GM13977 (cell line): Measurements from ENCODE around the gene CCDC57.
"Not testable (repeated sequence)": the region's sequence is repeated elsewhere in the genome, so short reads cannot be mapped to it uniquely, and the experiment has no call there.

Source experiments
- DNase-seq: peaks from one replicate; pipeline ENCODE4 v3.0.0; 2012; ENCODE audit warnings: low spot score
- in situ Hi-C: fragments of 300-500 bp; cut with MboI; formaldehyde crosslinking; loops from one replicate; pipeline ENCODE4 v1.12.0; 2022; ENCODE audit warnings: low sequenced_read_pairs, low pct_unique_long_range_greater_than_20kb, mixed read lengths, inconsistent platforms; ENCODE audit not compliant: unreplicated experiment
- TF ChIP-seq, protein P1 (sequence below): IDR thresholded peaks from 2 replicates; pipeline ENCODE4 v1.5.1; 2012; ENCODE audit warnings: mild to moderate bottlenecking, control low read depth; ENCODE audit not compliant: insufficient read depth; ENCODE audit errors: extremely low read depth, missing control alignments

CCDC57 gene, protein sequence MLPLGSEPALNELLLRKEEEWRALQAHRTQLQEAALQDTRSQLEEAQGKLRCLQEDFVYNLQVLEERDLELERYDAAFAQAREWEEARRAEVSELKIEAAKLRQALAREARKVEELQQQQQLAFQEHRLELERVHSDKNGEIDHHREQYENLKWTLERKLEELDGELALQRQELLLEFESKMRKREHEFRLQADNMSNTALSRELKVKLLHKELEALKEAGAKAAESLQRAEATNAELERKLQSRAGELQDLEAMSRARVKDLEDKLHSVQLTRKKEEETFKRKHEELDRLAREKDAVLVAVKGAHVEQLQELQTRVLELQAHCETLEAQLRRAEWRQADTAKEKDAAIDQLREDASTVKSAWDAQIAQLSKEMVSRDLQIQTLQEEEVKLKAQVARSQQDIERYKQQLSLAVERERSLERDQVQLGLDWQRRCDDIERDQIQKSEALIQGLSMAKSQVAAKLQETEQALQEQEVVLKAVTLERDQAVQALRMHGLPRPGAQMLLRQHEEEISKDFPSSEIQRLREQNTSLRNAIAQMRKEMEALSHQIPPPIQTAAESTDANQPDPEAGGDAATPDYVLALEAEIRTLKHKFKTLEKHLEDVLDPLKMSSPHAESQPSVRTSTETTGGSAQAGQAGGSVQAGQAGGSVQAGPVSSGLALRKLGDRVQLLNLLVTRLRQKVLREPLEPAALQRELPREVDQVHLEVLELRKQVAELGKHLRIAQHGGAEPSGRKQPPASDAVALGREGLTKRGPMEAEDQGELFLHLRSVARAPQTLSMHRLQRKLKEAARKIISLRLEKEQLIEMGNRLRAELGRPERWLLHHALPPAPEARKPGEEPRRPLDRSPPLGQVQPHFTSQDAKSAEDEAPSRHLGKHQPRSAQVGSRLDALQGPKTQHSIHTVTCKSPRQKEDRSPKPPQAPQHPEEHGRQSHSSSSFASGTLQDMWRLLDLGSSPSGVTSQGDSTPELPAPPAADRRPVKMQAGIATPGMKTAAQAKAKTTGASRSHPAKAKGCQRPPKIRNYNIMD

DNA sequence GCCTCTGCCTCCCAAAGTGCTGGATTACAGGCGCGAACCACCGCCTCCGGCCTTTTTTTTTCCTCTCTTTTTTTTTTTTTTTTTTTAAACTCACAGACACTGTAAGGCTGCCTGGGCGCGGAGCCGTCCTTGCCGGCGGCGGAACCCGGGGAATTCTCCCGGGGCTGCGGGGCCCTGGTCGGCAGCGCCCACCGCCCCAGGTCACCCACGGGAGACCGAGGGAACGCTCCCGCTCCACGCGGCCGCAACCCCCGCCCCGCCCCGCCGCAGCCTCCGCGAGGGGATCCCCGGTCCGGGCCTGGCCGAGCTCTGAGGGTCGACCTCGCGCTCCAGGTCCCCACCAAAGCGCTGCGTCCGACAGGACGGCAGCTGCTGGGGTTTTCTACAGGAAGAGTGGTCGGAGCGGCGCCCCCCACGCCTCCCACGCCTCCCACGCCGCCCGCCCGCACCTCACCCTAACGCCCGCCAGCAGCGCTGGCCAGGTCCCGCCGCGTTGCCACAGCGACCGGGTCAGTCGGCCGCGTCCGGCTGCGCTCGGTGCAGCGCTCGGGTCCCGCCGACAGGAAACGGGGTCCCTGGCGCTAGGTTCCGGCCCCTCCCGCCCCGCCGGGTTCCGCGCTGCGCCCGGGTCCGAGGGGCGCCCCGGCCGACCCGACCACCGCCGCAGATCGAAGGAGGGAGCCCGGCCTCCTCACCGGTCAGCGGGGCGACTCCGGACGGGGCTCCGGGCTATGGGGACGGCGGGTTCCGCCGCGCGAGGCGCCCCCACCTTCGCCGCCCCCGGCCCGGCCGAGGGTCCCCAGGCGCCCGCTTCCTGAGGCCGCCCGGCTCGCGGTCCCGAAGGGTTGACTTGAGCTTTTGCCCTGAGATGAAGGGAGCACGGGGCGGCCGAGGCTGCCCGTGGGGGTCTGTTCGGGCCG is at the start of gene CCDC57:
TSS of gene CCDC57 (minus strand) at position 512 of the 920 bp plus-strand sequence. CDS start 10,898 bp downstream, outside the sequence.
- TF ChIP-seq, protein P1, sequence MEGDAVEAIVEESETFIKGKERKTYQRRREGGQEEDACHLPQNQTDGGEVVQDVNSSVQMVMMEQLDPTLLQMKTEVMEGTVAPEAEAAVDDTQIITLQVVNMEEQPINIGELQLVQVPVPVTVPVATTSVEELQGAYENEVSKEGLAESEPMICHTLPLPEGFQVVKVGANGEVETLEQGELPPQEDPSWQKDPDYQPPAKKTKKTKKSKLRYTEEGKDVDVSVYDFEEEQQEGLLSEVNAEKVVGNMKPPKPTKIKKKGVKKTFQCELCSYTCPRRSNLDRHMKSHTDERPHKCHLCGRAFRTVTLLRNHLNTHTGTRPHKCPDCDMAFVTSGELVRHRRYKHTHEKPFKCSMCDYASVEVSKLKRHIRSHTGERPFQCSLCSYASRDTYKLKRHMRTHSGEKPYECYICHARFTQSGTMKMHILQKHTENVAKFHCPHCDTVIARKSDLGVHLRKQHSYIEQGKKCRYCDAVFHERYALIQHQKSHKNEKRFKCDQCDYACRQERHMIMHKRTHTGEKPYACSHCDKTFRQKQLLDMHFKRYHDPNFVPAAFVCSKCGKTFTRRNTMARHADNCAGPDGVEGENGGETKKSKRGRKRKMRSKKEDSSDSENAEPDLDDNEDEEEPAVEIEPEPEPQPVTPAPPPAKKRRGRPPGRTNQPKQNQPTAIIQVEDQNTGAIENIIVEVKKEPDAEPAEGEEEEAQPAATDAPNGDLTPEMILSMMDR: no peak
- in situ Hi-C loops: no loop called here
- peak; percentile 98 for DNase-seq

DNA sequence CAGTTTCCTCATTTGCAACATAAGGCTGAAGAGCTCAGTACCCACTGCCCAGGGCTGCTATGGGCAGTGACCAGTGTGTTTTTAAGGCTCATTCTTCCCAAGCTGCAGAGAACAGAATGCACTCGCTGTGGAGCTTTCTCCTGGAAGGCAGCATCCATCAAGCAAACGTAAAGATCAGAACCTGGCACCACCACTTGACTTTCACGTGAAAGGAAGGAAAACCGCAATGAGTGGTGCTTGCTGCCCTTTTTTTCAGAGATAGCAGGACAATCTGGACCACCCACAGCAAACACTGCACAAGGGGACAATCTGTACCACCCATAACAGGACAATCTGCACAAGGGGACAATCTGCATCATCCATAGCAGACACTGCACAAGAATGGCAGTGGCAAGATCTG is 49.7 kb upstream of the CCDC57 start:
- TF ChIP-seq, protein P1: no peak
- in situ Hi-C loops: no loop called here
- no peak for DNase-seq

DNA sequence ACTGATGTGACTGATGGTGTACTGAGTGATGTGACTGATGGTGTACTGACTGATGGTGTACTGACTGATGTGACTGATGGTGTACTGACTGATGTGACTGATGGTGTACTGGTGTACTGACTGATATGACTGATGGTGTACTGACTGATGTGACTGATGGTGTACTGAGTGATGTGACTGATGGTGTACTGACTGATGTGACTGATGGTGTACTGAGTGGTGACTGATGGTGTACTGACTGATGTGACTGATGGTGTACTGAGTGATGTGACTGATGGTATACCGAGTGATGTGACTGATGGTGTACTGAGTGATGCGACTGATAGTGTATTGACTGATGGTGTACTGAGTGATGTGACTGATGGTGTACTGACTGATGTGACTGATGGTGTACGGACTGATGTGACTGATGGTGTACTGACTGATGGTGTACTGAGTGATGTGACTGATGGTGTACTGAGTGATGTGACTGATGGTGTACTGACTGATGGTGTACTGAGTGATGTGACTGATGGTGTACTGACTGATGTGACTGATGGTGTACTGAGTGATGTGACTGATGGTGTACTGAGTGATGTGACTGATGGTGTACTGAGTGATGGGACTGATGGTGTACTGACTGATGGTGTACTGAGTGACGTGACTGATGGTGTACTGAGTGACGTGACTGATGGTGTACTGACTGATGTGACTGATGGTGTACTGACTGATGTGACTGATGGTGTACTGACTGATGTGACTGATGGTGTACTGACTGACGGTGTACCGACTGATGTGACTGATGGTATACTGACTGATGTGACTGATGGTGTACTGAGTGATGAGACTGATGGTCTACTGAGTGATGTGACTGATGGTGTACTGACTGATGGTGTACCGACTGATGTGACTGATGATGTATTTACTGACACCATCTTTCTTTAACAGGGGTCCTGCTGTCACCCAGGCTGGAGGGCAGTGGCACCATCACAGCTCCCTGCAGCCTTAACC is 47.6 kb upstream of the CCDC57 start:
- in situ Hi-C loops: not testable (repeated sequence)

DNA sequence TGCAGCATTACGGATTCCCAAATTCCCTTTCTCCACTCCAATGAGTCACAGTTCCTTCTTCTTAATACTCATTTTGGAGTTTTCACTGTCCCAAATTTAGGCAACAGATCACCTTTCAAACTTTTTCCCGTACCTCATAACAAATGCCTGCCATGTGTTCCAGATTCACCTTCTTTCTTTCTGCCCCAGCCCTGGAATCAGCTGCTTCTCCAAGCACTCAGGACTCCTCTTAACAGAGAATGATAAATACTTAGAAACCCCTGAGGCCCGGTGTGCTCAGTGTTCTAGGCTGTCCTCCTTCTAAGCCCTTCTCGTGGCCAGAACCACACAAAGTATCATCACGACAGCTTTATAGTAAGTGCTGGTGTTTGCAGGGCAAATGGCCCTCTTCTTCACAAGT is 45.9 kb upstream of the CCDC57 start:
- in situ Hi-C loops: no loop called here
- DNase-seq: no peak
- TF ChIP-seq, protein P1: no peak

More for the DNA sequence above, 47.6 kb upstream of the CCDC57 start:
- DNase-seq: not testable (repeated sequence)

DNA sequence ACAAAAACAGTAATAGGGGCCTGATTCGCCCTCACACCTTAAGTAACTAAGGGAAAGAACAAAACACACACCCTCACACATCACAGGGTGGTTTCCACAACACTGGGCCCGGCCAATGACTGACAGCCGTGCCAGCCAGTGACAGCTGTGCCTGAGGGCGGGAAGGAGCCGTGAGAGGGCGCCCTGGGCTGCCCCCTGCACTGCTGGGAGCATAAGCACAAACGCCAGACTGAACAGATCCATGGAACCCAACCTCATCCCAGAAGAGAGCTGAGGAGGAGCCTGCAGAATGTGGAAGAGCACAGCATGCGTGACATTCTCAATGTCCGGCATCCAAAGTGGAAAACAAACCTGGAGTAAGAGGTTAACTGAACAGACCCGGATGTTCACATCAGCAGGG is 44.8 kb upstream of the CCDC57 start:
- no peak for DNase-seq
- TF ChIP-seq, protein P1: no peak
- in situ Hi-C loops: no loop called here

DNA sequence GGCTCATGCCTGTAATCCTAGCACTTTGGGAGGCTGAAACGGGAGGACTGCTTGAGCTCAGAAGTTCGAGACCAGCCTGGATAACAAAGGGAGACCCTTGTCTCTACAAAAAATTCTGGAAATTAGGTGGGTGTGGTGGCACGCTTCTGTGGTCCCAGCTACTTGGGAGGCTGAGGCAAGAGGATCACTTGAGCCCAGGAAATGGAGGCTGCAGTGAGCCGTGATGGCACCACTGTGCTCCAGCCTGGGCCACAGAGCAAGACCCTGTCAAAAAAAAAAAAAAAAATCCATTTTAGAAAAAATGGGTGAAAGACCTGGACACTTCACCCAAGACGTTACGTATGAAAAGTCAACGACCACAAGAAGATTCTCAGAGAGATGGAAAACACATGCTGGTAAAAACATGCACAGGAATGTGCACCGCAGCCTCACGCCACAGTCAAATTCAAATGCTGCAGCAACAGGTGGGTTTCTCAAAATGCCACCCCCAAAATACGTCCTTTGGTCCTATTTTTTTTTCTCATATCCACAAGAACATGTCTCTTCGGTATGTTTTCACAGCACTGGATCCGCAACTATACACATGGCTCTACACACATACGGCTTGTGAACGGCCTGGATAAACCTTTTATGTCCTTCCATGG is 43.7 kb upstream of the CCDC57 start:
- no peak for DNase-seq
- TF ChIP-seq, protein P1: no peak
- in situ Hi-C loops: no loop called here
